ENCODE data around the gene SAMD14.
A peak's percentile ranks its signal among the peaks of the same experiment; 100 is the strongest.

Gene SAMD14

DNA sequence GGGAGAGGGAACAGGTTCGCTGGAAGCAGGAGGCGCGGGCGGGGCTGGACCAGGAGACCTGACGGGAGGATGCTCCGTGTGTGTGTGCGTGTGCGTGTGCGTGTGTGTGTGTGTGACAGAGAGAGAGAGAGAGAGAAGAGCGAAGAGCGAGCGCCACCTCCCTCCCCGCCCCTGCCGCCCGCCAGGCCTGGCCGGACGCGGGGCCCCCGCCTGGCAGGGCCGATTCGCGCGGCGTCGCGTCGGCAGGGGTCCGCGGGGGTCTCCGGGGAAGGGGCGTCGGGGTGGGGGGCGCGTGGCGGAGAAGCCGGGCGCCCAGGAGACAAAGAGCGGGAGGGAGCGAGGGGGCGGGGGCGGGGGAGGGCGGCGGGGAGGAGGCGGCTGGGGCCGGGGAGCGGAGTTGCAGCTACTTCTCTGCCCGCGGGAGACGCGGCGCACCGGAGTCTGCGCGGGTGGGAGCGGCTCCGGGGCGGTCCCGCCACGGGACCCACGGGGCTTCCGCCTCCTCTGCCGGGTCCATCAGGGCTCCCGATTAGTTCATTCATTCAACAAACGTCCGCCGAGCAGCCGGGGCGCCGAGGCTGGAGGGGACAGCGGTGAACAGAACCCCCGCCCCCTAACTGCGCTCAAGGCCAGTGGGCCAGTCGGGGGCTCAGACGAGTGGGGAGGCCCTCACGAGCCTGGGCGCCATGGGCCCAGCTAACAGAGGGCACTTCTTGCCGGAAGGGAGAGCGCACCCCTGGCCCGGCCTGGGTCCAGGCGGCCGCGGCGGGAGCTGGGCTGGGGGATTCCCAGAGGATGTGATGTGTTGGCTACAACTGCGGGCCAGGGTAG lies at the start of gene SAMD14:
Gene SAMD14 (minus strand): TSS at position 433 of the 831 bp plus-strand sequence. CDS start 5,201 bp downstream, outside the sequence.
- peak within 1 kb of the TSS; percentile 79 for H3K4me3 Mint-ChIP-seq
- peaks cover 26% of the 10 kb centered on the region for H3K4me1 Mint-ChIP-seq (ENCODE audit: low read depth)
- H3K36me3 Mint-ChIP-seq, result peaks cover 2% of the 10 kb centered on the region
- peaks cover 4% of the 10 kb centered on the region for H3K27me3 Mint-ChIP-seq
- H3K9me3 Mint-ChIP-seq (ENCODE audit: low read depth), result no peaks in the 10 kb centered on the region
- H3K27ac Mint-ChIP-seq, result peak within 1 kb of the TSS; percentile 61

DNA sequence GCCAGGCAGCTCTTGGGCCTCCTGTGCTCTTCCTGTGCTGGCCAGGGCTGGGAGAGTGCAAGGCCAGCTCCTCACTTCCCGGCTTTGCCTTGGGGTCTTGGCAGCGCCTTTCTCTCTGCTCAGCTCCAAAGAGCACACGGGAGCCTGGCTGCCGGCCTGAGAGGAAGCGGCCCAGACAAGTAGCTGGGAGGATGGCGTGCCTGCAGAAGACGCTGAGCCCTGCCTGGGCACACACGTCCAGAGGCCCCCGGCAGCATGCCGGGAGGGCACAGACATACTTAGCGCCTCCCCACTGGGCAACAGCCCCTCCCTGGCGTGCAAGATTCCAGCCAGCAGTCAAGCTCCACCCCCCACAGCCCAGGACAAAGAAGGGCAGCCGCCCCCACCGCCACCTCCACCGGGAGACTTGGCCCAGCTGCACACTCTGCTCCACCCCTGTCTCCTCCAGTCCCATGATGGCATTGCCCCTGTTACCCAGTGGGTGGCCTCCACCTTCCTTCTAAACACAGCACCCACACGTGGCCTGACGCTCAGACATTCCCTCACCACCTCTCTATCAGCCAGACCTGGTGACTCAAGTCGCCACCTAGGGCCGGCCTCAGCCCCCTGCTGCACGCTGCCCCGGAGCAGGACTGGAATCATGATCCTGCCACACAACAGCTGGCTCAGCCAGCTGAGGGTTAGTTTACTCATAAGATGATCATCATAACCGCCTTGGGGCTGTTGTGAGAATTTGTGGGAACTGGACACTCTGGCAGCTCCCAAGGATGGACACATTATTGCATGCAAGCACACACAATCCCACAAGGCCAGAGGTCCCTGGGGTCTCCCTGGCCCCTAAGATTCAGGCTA lies 48.2 kb upstream of the SAMD14 start:
- no peaks in the 10 kb centered on the region for H3K27me3 Mint-ChIP-seq
- peak overlapping the region; percentile 13 for H3K4me3 Mint-ChIP-seq
- no peak overlapping the region for H3K27ac Mint-ChIP-seq
- no peaks in the 10 kb centered on the region for H3K36me3 Mint-ChIP-seq
- H3K4me1 Mint-ChIP-seq (ENCODE audit: low read depth), result peaks cover 7% of the 10 kb centered on the region
- no peaks in the 10 kb centered on the region for H3K9me3 Mint-ChIP-seq (ENCODE audit: low read depth)

DNA sequence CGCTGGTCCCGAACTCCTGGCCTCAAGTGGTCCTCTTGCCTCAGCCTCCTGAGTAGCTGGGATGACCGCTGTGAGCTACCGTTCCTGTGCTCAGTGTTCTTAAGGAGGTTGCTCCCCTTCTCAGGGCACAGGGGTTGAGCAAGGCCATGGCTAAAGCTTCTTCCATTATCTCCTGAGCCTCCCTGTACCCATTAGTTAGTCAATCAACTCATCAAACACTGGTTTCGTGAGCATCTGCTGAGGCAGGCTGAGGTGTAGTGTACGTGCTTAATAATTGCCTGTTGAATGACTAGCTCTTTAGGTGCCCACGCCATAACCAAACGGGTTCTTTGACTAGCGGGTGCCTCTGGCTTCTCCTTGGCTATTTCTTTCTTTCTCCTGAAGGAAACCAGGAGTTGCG lies 47.5 kb upstream of the SAMD14 start:
- Mint-ChIP-seq H3K27me3 (no peaks in the 10 kb centered on the region), H3K9me3 (ENCODE audit: low read depth) (no peaks in the 10 kb centered on the region), H3K36me3 (no peaks in the 10 kb centered on the region), H3K4me3 (no peak overlapping the region), H3K27ac (no peak overlapping the region), H3K4me1 (ENCODE audit: low read depth) (peaks cover 5% of the 10 kb centered on the region)

DNA sequence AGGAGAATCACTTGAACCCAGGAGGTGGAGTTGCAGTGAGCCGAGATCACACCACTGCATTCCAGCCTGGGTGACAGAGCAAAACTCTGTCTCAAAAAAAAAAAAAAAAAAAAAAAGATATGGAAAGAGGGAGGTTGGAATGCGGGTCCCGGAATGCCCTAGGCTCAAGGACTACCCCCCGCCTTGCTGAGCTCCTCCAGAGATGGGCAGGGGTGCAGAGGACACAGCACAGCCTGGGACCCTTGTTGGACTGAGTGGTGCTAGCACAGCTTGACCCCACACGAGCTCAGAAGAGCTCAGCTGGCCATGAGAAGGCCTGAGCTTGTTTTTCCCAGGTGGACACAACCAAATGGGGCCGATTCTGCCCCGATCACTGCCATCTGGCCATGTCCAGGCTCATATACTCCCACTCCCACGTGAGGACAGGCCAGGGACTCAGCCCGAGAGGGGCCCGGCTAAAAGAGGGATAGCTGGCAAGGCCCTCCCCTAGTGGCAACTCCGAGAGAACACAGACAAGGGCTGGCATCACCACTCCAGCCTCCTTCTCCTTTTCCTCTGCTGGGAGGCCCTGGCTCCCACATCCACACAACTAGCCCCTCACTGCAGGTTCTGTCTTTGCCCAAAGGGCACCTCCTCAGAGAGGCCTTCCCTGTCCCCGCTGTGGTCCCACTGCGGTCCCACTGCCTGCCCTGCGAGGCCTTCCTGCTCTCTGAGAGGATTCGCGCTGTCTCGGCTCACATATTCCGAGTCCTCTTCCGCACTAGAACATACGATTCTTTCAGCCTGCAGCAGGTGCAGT lies 46.8 kb upstream of the SAMD14 start:
- Mint-ChIP-seq H3K4me1 (ENCODE audit: low read depth) (peaks cover 5% of the 10 kb centered on the region), H3K27ac (no peak overlapping the region), H3K9me3 (ENCODE audit: low read depth) (no peaks in the 10 kb centered on the region), H3K4me3 (no peak overlapping the region), H3K27me3 (no peaks in the 10 kb centered on the region), H3K36me3 (no peaks in the 10 kb centered on the region)

DNA sequence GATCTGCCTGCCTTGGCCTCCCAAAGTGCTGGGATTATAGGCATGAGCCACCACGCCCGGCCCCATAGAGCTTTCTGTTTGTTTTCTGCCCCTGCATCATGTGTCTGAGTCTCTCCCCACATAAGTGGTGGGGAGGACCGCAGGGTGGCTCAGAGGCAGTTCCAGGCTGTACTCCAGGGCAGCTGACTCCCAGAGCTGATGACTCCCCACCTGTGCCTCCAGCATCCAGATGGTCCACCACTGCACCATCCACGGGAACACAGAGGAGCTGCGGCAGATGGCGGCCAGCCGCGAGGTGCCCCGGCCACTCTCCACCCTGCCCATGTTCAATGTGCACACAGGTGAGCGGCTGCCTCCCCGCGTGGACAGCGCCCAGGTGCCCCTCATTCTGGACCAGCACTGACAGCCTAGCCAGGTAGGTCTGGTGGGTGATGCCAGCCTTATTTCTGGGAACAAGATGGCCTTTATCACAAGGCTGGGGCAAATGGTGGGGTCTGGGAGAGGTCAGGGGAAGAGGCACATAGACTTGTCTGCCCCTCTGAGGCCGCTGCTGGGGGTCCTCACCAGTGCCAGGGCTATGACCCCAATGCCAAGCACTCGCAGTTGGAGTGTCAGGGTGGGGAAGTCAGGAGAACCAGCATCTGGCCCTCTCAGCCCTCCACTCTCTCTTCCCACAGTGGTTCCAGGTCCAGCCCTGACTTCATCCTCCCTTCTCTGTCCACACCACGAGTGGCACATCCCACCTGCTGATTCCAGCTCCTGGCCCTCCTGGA lies 45.3 kb upstream of the SAMD14 start:
- no peaks in the 10 kb centered on the region for H3K27me3 Mint-ChIP-seq
- no peaks in the 10 kb centered on the region for H3K9me3 Mint-ChIP-seq (ENCODE audit: low read depth)
- no peaks in the 10 kb centered on the region for H3K36me3 Mint-ChIP-seq
- no peak overlapping the region for H3K4me3 Mint-ChIP-seq
- H3K4me1 Mint-ChIP-seq (ENCODE audit: low read depth), result peaks cover 5% of the 10 kb centered on the region
- no peak overlapping the region for H3K27ac Mint-ChIP-seq

DNA sequence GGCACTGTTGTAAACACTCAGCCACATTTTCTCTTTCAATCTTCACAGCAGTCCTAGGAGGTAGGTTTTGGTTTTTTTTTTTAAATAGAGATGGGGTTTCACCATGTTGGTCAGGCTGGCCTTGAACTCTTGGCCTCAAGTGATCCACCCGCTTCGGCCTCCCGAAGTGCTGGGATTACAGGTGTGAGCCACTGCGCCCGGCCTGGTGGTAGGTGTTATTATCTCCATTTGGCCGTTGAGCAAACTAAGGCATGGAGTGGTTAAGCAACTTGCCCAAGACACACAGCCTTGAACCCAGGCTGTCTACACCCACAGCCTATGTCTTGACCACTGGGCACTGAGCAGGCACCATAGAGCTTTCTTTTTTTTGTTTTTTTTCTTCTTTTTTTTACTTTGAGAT lies 44.5 kb upstream of the SAMD14 start:
- Mint-ChIP-seq H3K9me3 (ENCODE audit: low read depth) (no peaks in the 10 kb centered on the region), H3K36me3 (no peaks in the 10 kb centered on the region), H3K4me3 (no peak overlapping the region), H3K27me3 (no peaks in the 10 kb centered on the region), H3K27ac (no peak overlapping the region), H3K4me1 (ENCODE audit: low read depth) (peaks cover 8% of the 10 kb centered on the region)

DNA sequence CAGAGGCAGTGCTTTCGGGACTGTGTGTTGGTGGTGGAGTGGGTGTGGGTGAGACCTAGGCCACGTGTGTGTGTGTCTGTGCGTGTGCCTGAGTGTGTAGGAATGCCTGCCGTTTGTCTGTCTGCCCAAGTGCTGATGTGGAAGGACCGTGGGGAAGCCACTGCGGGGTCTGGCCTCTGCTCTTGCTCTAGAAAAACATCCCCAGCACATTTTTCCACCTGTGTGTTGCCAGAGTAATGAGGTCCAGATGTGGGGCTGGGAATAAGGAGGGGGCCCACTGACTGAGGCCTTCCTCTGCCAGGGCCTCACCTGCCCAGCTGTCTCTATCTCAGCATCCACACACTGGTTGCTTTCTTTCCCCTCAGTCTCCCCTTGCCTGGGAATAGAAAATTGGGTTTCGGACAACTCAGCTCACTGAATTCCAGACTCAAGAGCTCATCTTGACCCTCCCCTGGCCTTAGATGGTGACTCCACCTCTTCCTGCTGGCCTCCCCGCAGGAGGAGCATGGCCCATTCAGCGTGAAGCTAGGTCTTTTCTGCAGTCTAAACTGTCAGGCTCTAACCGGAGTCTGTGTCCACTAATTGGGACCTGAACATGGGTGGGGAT lies 43.5 kb upstream of the SAMD14 start:
- no peaks in the 10 kb centered on the region for H3K27me3 Mint-ChIP-seq
- H3K9me3 Mint-ChIP-seq (ENCODE audit: low read depth), result no peaks in the 10 kb centered on the region
- no peak overlapping the region for H3K4me3 Mint-ChIP-seq
- H3K36me3 Mint-ChIP-seq, result no peaks in the 10 kb centered on the region
- no peak overlapping the region for H3K27ac Mint-ChIP-seq
- H3K4me1 Mint-ChIP-seq (ENCODE audit: low read depth), result peaks cover 17% of the 10 kb centered on the region

DNA sequence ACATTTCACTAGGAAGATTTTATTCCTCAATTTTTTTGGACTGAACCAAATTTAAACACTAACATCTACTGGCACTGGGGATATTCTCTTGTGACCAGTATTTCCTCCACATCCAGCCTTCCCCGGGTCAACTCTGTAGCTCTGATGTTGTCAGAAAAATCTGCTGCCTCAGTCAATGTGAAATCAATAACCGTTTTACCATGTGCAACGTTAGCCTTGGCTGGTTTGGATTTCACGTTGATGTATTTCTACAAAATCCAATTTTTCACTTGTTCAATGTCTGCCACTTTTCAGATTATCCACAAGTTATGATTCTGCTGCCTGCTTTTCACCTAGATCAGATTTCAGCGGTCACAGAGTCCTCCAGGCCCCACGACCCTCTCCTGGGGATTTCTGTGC lies 43.0 kb upstream of the SAMD14 start:
- H3K27ac Mint-ChIP-seq, result no peak overlapping the region
- H3K36me3 Mint-ChIP-seq, result no peaks in the 10 kb centered on the region
- no peaks in the 10 kb centered on the region for H3K27me3 Mint-ChIP-seq
- peaks cover 15% of the 10 kb centered on the region for H3K4me1 Mint-ChIP-seq (ENCODE audit: low read depth)
- H3K4me3 Mint-ChIP-seq, result no peak overlapping the region
- H3K9me3 Mint-ChIP-seq (ENCODE audit: low read depth), result no peaks in the 10 kb centered on the region

DNA sequence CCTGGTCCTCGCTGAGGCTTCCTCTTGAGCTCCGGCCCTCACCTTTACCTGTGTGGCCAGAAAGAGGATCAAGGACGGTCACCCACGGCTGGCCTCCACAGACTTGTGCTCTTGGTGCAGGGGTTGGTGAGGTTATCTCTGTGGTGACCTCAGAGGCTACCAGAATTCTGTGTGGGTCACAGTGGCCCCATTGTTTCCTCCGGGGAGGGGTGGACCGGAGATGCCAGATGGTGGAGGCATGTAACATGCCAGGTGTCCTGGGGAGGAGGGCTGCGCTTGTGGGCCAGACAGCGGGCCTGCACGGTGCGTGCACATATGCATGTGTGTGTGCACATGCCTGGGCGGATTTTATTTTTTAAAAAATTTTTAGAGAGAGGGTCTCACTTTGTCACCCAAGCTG lies 42.2 kb upstream of the SAMD14 start:
- no peaks in the 10 kb centered on the region for H3K9me3 Mint-ChIP-seq (ENCODE audit: low read depth)
- no peak overlapping the region for H3K4me3 Mint-ChIP-seq
- H3K36me3 Mint-ChIP-seq, result no peaks in the 10 kb centered on the region
- H3K4me1 Mint-ChIP-seq (ENCODE audit: low read depth), result peaks cover 16% of the 10 kb centered on the region
- H3K27ac Mint-ChIP-seq, result no peak overlapping the region
- H3K27me3 Mint-ChIP-seq, result no peaks in the 10 kb centered on the region

DNA sequence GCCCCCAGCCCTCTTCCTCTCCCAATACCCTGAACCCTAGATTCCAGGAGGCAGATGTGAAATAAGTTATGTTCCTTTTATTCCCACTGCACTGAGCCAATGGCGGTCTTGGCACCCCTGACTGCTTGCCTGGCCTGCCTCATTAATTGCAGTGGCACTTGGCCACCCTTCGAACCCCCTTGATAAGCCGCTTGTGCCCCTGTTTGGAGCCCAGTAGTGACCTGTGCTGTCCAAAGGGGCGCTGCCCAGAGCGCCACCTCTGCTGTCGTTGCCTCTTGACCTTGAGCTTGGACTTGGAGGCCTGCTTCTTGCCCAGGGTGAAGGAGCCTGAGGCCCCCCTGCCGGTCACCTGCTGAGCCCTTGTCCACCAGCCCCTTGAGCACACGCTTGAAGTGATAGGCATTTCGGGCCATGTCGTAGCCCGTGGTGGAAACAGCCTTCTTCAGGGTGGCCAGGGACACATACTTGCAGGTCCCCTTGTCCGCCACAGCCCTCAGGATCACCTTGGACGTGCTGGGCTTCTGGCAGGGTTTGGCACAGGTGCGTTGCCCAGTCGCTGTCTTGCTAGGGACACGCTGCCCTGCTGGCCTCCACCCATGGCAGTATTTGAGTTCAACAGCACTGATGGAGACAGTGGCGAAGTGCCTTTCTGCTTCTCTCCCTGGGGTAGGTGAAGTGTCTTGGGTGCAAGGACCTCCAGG lies 41.6 kb upstream of the SAMD14 start:
- Mint-ChIP-seq H3K27ac (no peak overlapping the region), H3K9me3 (ENCODE audit: low read depth) (no peaks in the 10 kb centered on the region), H3K36me3 (no peaks in the 10 kb centered on the region), H3K4me3 (no peak overlapping the region), H3K27me3 (no peaks in the 10 kb centered on the region), H3K4me1 (ENCODE audit: low read depth) (peaks cover 16% of the 10 kb centered on the region)

DNA sequence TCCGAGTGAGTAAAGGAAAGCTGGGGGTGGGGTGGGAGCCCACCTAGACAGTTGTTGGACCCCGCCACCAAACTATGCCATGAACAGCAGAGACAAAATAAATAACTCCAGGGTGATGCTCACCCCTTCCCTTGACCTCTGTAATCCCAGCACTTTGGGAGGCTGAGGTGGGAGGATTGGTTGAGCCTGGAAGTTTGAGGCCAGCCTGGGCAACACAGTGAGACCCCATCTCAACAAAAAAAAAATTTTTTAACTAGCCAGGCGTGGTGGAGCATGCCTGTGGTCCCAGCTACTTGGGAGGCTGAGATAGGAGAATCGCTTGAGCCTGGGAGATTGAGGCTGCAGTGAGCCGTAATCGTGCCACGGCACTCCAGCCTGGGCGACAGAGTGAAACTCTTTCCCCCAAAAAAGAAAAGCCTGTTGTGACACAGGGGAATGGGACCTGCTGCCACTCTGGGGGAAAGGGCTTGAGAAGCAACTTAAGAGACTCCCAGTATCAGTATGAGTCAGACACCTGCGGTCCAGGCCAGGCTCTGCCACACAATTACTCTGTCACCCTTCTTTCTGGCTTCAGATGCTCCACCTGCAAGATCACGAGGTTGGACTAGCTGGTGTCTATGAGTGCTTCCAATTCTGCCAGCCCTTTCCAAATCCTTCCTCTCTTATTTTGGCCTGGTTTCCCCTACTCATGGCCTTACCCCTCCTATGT lies 40.9 kb upstream of the SAMD14 start:
- Mint-ChIP-seq H3K27me3 (no peaks in the 10 kb centered on the region), H3K27ac (no peak overlapping the region), H3K4me3 (no peak overlapping the region), H3K36me3 (no peaks in the 10 kb centered on the region), H3K4me1 (ENCODE audit: low read depth) (peaks cover 16% of the 10 kb centered on the region), H3K9me3 (ENCODE audit: low read depth) (no peaks in the 10 kb centered on the region)

DNA sequence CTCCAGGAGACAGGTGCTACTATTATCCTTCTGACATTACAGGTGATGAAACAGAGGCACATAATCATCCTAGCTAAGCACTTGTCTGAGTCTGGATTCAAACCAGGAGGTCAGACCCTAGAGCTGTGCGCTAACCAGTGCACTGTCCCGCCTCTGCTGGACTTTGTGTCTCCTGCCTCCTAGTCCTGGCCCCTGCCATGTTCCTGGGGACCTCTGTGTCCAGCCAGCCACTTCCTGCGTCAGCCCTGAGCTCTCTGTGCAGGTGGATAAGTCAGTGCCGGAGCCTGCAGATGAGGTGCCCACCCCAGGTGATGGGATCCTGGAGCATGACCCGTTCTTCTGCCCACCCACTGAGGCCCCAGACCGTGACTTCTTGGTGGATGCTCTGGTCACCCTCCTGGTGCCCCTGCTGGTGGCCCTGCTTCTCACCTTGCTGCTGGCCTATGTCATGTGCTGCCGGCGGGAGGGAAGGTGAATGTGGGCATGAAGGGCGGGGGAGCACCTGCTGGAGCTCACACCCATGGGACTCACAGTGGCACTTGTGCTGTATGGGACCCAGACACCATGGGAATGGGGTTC lies 40.0 kb upstream of the SAMD14 start:
- no peak overlapping the region for H3K27ac Mint-ChIP-seq
- peaks cover 16% of the 10 kb centered on the region for H3K4me1 Mint-ChIP-seq (ENCODE audit: low read depth)
- H3K9me3 Mint-ChIP-seq (ENCODE audit: low read depth), result no peaks in the 10 kb centered on the region
- H3K4me3 Mint-ChIP-seq, result no peak overlapping the region
- no peaks in the 10 kb centered on the region for H3K27me3 Mint-ChIP-seq
- no peaks in the 10 kb centered on the region for H3K36me3 Mint-ChIP-seq
